ENCODE data around the gene IKZF1.

Gene IKZF1

DNA sequence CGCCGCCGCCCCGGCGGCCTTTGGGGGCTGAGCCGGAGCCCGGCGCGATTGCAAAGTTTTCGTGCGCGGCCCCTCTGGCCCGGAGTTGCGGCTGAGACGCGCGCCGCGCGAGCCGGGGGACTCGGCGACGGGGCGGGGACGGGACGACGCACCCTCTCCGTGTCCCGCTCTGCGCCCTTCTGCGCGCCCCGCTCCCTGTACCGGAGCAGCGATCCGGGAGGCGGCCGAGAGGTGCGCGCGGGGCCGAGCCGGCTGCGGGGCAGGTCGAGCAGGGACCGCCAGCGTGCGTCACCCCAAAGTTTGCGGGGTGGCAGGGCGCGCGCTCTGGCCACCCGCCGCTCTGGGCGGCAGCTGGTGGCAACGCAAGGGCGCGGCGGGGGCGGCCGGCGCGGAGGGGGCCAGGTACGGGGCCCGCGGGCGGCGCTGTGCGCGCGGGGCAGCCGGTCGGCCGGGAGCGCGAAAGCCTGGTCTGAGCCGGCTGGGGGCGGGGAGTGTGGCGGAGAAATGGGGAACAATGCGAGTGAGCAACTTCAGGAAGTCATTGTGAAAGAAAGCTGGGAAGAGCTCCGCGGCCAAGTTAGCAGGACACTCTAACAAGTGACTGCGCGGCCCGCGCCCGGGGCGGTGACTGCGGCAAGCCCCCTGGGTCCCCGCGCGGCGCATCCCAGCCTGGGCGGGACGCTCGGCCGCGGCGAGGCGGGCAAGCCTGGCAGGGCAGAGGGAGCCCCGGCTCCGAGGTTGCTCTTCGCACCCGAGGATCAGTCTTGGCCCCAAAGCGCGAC is at the start of gene IKZF1:
IKZF1 (plus strand) TSS at position 588 of the 782 bp plus-strand sequence. CDS start 14,346 bp downstream, outside the sequence.
- DNase-seq (ENCODE audit: insufficient read length, low spot score) (peak; percentile 40), FAIRE-seq (peak; percentile 87)

DNA sequence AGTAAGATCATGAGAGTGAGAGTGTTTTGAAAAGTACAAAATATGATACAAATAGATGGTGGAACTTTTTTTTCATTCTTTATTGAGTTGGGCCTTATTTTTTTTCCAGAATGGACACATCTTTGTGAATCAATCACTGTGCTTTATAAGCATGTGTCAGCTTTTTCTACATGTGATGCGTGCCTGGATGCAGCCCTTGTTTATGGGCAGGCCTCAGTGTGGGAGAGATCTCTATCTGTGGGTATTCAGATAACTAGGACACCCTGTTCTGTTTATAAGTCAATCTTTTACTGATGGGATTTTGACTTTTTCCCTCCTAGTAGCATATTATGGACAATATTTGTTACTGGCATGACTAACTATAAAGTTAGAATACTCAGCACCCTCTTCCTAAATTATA is 42.9 kb upstream of the IKZF1 start:
- DNase-seq (ENCODE audit: insufficient read length, low spot score), result no peak
- no peak for FAIRE-seq

GRCh38 chr7:50262446-50262845 is 42.1 kb upstream of the IKZF1 start:
- DNase-seq (ENCODE audit: insufficient read length, low spot score), result no peak
- FAIRE-seq, result no peak

DNA sequence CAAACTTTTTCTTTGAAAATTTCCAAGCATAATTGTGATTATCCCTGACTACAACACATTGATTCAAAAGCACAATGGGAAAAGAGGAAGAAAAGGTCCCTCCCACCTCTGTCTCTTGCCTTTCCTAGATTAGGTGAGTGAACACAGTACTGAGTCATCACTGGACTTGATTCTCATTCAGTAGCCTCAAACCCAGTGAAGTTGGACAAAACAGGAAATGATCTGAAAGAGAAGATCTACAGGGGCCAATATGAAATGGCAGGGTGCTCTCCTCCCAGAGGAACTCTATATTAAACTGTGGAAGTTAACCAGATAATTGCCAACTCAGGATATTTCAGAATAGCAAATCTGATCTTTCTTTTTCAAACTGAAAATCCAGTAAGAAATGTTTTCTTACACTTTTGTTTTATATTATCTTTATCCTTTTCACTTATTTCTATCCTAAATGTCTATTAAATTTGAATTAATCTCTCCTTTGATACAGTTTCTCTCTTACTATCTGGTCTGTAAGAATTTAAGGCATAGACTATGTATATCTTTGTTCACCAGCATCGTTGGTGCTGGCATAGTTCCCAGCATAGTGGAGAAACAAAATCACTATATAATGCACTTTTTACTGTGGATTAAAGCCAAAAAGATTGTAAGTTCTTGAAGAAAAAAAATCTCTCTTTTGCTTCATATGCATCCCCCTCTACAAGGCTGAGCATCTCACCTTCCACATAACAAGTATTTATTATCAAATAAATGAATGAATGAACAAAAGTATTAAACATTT is 41.4 kb upstream of the IKZF1 start:
- FAIRE-seq, result peak; percentile 99

DNA sequence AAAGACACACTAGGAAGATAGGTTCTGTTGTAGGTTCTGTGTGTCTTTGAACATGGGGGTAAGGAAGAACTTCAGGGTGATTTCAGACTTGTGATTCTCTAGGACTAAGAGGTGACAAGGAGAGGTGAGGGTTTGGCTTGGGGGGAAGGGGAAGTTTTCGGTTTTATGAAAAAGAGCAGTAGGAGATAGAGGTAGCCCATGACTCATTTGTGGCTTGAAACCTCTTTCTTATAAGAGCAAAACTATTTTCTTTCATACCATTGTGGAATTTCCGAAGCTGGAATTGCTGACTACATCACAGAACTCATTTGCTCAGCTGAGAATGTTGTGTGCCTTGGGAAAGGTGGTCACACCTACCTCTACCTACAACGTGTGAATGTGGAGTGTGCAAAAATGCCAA is 39.6 kb upstream of the IKZF1 start:
- DNase-seq (ENCODE audit: insufficient read length, low spot score) (no peak), FAIRE-seq (peak; percentile 93)

More for the DNA sequence above, 41.4 kb upstream of the IKZF1 start:
- DNase-seq (ENCODE audit: insufficient read length, low spot score), result no peak

- DNase-seq (ENCODE audit: insufficient read length, low spot score) (no peak), FAIRE-seq (no peak)
Measured at GRCh38 chr7:50265968-50266634, 38.4 kb upstream of the IKZF1 start.

GRCh38 chr7:50266635-50267386 is 37.7 kb upstream of the IKZF1 start:
- DNase-seq (ENCODE audit: insufficient read length, low spot score) (no peak), FAIRE-seq (peak; percentile 98)

- no peak for FAIRE-seq
- DNase-seq (ENCODE audit: insufficient read length, low spot score), result no peak
Measured at GRCh38 chr7:50267525-50268041, 36.9 kb upstream of the IKZF1 start.

DNA sequence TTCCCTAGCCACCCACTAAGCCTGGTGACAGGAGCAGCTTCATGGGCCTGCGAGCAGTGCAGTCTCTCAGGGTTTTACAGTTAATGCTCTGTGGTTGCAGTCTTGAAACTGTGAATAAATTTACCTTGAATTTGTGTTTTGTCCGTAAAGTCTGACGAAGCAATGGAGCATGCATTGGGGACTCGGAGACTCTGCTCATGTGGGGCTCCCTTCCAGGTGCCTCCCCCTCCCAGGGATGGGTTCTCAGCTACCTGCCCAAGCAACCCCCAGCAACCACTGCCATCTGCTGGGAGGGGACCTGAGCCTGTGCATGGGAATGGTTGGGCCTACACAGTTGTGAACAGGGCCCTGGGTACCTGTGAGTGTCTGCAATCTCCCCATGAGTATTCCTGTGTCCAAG is 36.3 kb upstream of the IKZF1 start:
- no peak for DNase-seq (ENCODE audit: insufficient read length, low spot score)
- peak; percentile 98 for FAIRE-seq

DNA sequence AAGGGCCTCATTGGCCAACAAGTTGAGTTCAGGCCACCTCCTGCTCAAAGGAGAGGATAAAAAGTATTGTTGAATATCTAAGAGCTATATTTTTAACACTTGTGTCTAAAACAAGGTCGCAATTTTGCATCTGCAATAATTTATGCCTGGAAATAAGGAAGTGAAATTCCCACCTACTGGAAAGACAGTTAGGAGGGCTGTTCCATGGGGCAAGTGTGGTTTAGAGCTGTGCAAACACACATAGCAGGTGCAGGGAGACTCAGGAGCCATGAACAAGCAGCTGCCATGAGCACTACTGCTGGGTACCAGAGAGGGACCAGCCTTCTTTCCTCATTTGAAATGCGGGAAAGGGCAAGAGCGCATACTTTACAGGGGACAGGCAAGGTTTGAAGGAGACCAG is 35.5 kb upstream of the IKZF1 start:
- no peak for DNase-seq (ENCODE audit: insufficient read length, low spot score)
- no peak for FAIRE-seq

- FAIRE-seq (peak; percentile 98), DNase-seq (ENCODE audit: insufficient read length, low spot score) (no peak)
Measured at GRCh38 chr7:50270531-50271018, 33.9 kb upstream of the IKZF1 start.

DNA sequence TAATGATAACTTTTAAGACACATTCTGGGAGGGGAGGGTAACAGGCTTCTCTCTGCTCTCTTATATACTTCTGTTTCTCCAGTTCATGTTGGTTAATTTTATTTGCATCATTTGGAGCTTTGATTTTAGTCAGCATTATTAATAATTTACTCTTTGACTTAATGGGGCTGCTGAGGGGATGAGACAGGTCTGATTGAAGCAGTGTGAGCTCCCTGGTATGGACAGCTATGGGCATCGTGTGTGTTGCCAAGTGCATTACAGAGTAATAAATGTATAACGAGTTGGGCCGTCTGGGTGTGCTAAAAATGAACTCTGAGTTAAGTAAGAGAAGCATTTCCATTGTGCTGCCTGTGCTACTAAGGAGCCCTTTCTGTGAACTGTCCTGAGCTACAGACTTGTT is 31.7 kb upstream of the IKZF1 start:
- peak; percentile 93 for FAIRE-seq
- no peak for DNase-seq (ENCODE audit: insufficient read length, low spot score)

- DNase-seq (ENCODE audit: insufficient read length, low spot score) (no peak), FAIRE-seq (no peak)
Measured at GRCh38 chr7:50273301-50273700, 31.2 kb upstream of the IKZF1 start.

DNA sequence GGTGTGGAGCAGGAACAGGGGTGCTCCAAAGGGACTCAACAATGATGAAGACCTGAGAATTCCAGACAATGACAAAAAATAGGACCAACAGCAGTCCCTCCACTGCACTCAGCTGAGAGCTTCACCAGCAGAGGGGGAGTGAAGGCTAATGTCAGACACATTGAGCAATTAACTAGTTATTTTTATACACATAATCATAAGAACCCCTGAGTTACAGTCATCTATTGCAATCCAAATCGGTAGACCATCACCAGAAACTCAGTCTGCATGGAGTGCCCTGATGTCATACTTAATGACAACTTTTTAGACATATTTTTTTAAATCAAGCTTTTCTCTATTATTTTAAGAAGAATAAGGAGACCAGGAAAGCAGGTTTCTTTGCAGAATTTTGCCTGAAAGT is 30.6 kb upstream of the IKZF1 start:
- FAIRE-seq (no peak), DNase-seq (ENCODE audit: insufficient read length, low spot score) (no peak)

- FAIRE-seq (no peak), DNase-seq (ENCODE audit: insufficient read length, low spot score) (no peak)
Measured at GRCh38 chr7:50274361-50274760, 30.2 kb upstream of the IKZF1 start.

- peak; percentile 90 for FAIRE-seq
Measured at GRCh38 chr7:50275430-50275829, 29.1 kb upstream of the IKZF1 start.

DNA sequence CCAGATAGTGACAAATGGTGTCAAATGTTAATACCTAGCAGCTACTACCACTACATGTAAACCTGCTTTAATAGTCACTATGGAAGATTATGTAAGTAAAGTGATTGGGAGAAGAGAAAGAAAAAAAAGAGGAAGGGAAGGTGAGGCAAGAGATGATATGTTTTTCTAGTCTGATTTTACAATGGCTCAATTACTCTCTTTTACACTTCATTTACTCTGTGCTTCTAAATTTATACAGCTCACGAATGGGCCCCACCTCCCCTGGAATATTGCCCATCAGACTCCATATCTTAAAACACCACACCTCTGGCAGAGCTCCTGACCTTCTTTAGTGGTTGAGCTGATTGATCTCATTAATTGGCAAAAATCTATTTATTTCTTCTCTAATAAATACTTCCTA is 28.0 kb upstream of the IKZF1 start:
- peak; percentile 44 for FAIRE-seq
- DNase-seq (ENCODE audit: insufficient read length, low spot score), result no peak

More at GRCh38 chr7:50275430-50275829, 29.1 kb upstream of the IKZF1 start:
- no peak for DNase-seq (ENCODE audit: insufficient read length, low spot score)

DNA sequence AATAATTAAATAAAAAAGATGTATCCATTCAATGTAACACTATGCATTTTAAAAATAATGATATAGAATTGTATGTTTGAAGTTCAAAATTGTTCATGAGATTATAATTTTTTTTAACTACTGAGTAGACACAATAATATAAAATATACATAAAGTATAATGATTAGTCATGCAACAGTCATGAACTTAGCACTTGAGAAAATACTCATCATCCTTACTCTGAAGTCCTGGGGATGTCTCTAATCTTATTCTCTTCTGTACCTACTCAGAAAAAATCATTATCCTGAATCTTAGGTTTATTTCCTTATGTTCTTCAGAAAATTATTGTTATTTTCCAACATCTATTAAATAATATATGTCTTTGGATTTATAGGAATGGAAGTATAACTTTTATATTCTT is 26.4 kb upstream of the IKZF1 start:
- FAIRE-seq (no peak), DNase-seq (ENCODE audit: insufficient read length, low spot score) (no peak)

GRCh38 chr7:50281680-50282445 is 22.7 kb upstream of the IKZF1 start:
- DNase-seq (ENCODE audit: insufficient read length, low spot score) (no peak), FAIRE-seq (peak; percentile 99)

Data from GM19239 (cell line).